HepG2 (cell line): Measurements from ENCODE around the gene RAP1GAP2. TPM values are rescaled to one million over a fixed set of nuclear protein-coding genes. Genes with fewer than 3 reads are reported as not detected.

Experiments
- ELF1 ChIP-seq: sonication (generic); formaldehyde crosslinking; IDR thresholded peaks from 2 replicates; pipeline ENCODE4 v1.4.0; 2020; ENCODE audit warnings: missing genetic modification reagents
- GFI1 ChIP-seq: sonication (generic); formaldehyde crosslinking; IDR thresholded peaks from 2 replicates; pipeline ENCODE4 v1.5.0; 2020; ENCODE audit warnings: missing genetic modification reagents, mild to moderate bottlenecking, borderline replicate concordance
- KDM2A ChIP-seq: sonication (generic); formaldehyde crosslinking; IDR thresholded peaks from 2 replicates; pipeline ENCODE4 v1.4.0; 2020; ENCODE audit warnings: low read depth, missing genetic modification reagents, borderline replicate concordance
- MAZ ChIP-seq, 2 experiments: sonication (generic) in 1 of 2; formaldehyde crosslinking in 1 of 2; IDR thresholded peaks; 2 replicates each; pipeline versions ENCODE4 v1.5.0 to v1.6.1; 2012 to 2020; ENCODE audit warnings: low read depth in 2 of 2, mild to moderate bottlenecking in 2 of 2, borderline replicate concordance in 1 of 2, improper control_type of control experiment in 1 of 2, low read length in 1 of 2, missing genetic modification reagents in 1 of 2, moderate library complexity in 1 of 2
- MED8 ChIP-seq: sonication (generic); formaldehyde crosslinking; IDR thresholded peaks from 2 replicates; pipeline ENCODE4 v1.8.1; 2023; ENCODE audit warnings: mild to moderate bottlenecking, missing genetic modification reagents; ENCODE audit not compliant: insufficient replicate concordance
- NCOR1 ChIP-seq: fragments of 200-600 bp; sonication (generic); IDR thresholded peaks from 2 replicates; pipeline ENCODE4 v1.7.0; 2017; ENCODE audit warnings: antibody characterized with exemption, low read length, borderline replicate concordance
- RAD21 ChIP-seq: fragments of 450-650 bp; formaldehyde crosslinking; IDR thresholded peaks from 2 replicates; pipeline ENCODE4 v1.5.0; 2020; ENCODE audit warnings: mild to moderate bottlenecking
- RBM39 ChIP-seq: fragments of 200-400 bp; formaldehyde crosslinking; IDR thresholded peaks from one replicate; pipeline ENCODE4 v1.6.1; 2018; ENCODE audit warnings: antibody characterized with exemption, mild to moderate bottlenecking, low read depth, low read length; ENCODE audit not compliant: poor library complexity, severe bottlenecking
- ZBTB38 ChIP-seq: sonication (generic); formaldehyde crosslinking; IDR thresholded peaks from 2 replicates; pipeline ENCODE4 v1.5.1; 2020; ENCODE audit warnings: mild to moderate bottlenecking, missing genetic modification reagents
- ZNF138 ChIP-seq: sonication (generic); formaldehyde crosslinking; IDR thresholded peaks from 2 replicates; pipeline ENCODE4 v1.5.0; 2020; ENCODE audit warnings: mild to moderate bottlenecking, low read depth, missing genetic modification reagents
- ZNF468 ChIP-seq: sonication (generic); formaldehyde crosslinking; IDR thresholded peaks from 2 replicates; pipeline ENCODE4 v1.8.0; 2022; ENCODE audit warnings: mild to moderate bottlenecking, moderate library complexity, missing genetic modification reagents
- ZNF598 ChIP-seq: sonication (generic); formaldehyde crosslinking; IDR thresholded peaks from 2 replicates; pipeline ENCODE4 v1.5.1; 2020; ENCODE audit warnings: mild to moderate bottlenecking, missing genetic modification reagents, borderline replicate concordance
- ZNF891 ChIP-seq: sonication (generic); formaldehyde crosslinking; IDR thresholded peaks from 2 replicates; pipeline ENCODE4 v1.5.0; 2020; ENCODE audit warnings: mild to moderate bottlenecking, missing genetic modification reagents
- polyA plus RNA-seq, 8 experiments: library from polyadenylated mRNA; depleted of rRNA in 3 of 8; stranded (reverse) in 7 of 8; unstranded in 1 of 8; fragments of >200 nt; fragmentation: Illumina TruSeq in 4 of 8; extraction: Trizol in 4 of 8; gene quantifications; 2 replicates each; pipeline versions ENCODE4 v1.2.1 to v1.2.3, GENCODE V29; 2011 to 2016; ENCODE audit warnings: low read depth in 4 of 8, missing spikeins in 1 of 8, mixed read lengths in 1 of 8; ENCODE audit not compliant: insufficient read depth in 1 of 8
- total RNA-seq, 5 experiments: library from RNA; depleted of rRNA; stranded (reverse); fragments of >200 nt; fragmentation: Illumina TruSeq; extraction: Trizol; gene quantifications; 2 replicates each; pipeline ENCODE4 v1.2.3, GENCODE V29; 2016; ENCODE audit warnings: low read depth in 1 of 5
- TF ChIP-seq, protein P1 (sequence below): sonication (generic); formaldehyde crosslinking; IDR thresholded peaks from 2 replicates; pipeline ENCODE4 v1.4.0; 2020; ENCODE audit warnings: missing genetic modification reagents, borderline replicate concordance
- TF ChIP-seq, protein P2 (sequence below): sonication (generic); formaldehyde crosslinking; IDR thresholded peaks from 2 replicates; pipeline ENCODE4 v1.4.0; 2020; ENCODE audit warnings: missing genetic modification reagents, borderline replicate concordance
- TF ChIP-seq, protein P3 (sequence below): sonication (generic); formaldehyde crosslinking; IDR thresholded peaks from 2 replicates; pipeline ENCODE4 v1.5.1; 2020; ENCODE audit warnings: mild to moderate bottlenecking, moderate library complexity, missing genetic modification reagents

Gene RAP1GAP2
- total and polyA plus RNA-seq, 2 of the 13 experiments (the other 11 are each of a cell fraction or from before 2014, with no cell fraction given) = 10.9 to 12.0 TPM

DNA sequence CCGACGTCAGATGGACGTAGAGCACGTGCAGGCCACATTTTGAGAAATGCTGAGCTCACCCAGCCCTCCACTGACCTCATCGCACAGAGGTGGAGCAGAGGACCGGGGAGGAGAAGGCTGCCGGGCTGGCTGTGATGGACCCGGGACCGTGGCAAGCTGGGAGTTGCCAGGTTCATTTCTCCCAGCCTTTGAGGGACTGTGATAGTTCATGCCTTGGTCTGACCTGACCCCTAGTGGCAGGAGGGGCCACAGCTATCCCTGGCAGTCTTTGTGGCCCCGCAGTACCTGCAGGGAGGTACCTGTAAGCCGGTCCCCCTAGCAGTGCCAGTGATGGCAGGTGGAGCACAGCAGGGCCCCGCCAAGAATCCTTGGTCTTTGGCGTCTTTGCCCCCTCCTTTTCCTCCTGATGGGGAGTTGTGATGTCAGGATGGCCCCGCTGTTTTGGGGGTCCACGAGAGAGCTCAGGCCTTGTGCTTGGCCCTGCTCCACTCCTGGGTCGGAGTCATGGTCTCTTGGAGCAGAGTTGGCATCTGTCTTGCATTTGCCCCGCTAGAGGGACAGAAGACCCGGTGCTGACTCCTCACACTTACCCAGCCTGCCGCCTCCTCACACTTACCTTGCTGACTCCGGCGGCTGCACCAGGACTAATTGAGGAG, 216.8 kb downstream of the RAP1GAP2 start (continued):
- peak; percentile 92 for TF ChIP-seq RAD21 (CRISPR knock-in tag)
- no peak for TF ChIP-seq RBM39
- TF ChIP-seq ZNF598 (CRISPR knock-in tag) = peak; percentile 33; the same call in 1 of the 2 replicates
- 0 out of 2 replicates have a peak, but pooled peaks have one; percentile 27 for TF ChIP-seq ZBTB38
- TF ChIP-seq ZNF891 = 0 out of 2 replicates have a peak, but pooled peaks have one; percentile 31
- TF ChIP-seq MED8 (CRISPR knock-in tag) = no peak
- peak; percentile 53; the same call in 1 of the 2 replicates for TF ChIP-seq KDM2A (CRISPR knock-in tag)
- no peak for TF ChIP-seq ZNF138 (CRISPR knock-in tag)
- no peak for TF ChIP-seq NCOR1
- TF ChIP-seq GFI1 (CRISPR knock-in tag) = no peak
- TF ChIP-seq ELF1 (CRISPR knock-in tag) = no peak
- TF ChIP-seq MAZ (IDR thresholded peaks at IDR 0.05; ENCODE audit: borderline replicate concordance, low read depth, low read length) = no peak
- no peak for TF ChIP-seq MAZ (CRISPR knock-in tag; IDR thresholded peaks at IDR 0.05; ENCODE audit: low read depth)
- TF ChIP-seq, protein P1, sequence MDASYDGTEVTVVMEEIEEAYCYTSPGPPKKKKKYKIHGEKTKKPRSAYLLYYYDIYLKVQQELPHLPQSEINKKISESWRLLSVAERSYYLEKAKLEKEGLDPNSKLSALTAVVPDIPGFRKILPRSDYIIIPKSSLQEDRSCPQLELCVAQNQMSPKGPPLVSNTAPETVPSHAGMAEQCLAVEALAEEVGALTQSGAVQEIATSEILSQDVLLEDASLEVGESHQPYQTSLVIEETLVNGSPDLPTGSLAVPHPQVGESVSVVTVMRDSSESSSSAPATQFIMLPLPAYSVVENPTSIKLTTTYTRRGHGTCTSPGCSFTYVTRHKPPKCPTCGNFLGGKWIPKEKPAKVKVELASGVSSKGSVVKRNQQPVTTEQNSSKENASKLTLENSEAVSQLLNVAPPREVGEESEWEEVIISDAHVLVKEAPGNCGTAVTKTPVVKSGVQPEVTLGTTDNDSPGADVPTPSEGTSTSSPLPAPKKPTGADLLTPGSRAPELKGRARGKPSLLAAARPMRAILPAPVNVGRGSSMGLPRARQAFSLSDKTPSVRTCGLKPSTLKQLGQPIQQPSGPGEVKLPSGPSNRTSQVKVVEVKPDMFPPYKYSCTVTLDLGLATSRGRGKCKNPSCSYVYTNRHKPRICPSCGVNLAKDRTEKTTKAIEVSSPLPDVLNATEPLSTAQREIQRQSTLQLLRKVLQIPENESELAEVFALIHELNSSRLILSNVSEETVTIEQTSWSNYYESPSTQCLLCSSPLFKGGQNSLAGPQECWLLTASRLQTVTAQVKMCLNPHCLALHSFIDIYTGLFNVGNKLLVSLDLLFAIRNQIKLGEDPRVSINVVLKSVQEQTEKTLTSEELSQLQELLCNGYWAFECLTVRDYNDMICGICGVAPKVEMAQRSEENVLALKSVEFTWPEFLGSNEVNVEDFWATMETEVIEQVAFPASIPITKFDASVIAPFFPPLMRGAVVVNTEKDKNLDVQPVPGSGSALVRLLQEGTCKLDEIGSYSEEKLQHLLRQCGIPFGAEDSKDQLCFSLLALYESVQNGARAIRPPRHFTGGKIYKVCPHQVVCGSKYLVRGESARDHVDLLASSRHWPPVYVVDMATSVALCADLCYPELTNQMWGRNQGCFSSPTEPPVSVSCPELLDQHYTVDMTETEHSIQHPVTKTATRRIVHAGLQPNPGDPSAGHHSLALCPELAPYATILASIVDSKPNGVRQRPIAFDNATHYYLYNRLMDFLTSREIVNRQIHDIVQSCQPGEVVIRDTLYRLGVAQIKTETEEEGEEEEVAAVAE (CRISPR knock-in tag) = no peak
- TF ChIP-seq, protein P2, sequence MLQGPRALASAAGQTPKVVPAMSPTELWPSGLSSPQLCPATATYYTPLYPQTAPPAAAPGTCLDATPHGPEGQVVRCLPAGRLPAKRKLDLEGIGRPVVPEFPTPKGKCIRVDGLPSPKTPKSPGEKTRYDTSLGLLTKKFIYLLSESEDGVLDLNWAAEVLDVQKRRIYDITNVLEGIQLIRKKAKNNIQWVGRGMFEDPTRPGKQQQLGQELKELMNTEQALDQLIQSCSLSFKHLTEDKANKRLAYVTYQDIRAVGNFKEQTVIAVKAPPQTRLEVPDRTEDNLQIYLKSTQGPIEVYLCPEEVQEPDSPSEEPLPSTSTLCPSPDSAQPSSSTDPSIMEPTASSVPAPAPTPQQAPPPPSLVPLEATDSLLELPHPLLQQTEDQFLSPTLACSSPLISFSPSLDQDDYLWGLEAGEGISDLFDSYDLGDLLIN (CRISPR knock-in tag) = no peak
- TF ChIP-seq, protein P3, sequence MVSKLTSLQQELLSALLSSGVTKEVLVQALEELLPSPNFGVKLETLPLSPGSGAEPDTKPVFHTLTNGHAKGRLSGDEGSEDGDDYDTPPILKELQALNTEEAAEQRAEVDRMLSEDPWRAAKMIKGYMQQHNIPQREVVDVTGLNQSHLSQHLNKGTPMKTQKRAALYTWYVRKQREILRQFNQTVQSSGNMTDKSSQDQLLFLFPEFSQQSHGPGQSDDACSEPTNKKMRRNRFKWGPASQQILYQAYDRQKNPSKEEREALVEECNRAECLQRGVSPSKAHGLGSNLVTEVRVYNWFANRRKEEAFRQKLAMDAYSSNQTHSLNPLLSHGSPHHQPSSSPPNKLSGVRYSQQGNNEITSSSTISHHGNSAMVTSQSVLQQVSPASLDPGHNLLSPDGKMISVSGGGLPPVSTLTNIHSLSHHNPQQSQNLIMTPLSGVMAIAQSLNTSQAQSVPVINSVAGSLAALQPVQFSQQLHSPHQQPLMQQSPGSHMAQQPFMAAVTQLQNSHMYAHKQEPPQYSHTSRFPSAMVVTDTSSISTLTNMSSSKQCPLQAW (CRISPR knock-in tag) = 0 out of 2 replicates have a peak, but pooled peaks have one; percentile 40
- no peak for TF ChIP-seq ZNF468 (CRISPR knock-in tag)
